Pancreas (tissue), 10 donors: ENCODE data around the gene GCNT2. TPM values are rescaled to one million over a fixed set of nuclear protein-coding genes. Genes with fewer than 3 reads are reported as not detected.
"Not testable (repeated sequence)": the region's sequence is repeated elsewhere in the genome, so short reads cannot be mapped to it uniquely, and the experiment has no call there.

Experiments
- ATAC-seq, 4 donors: fragments of 200-7000 bp; cut with Tn5 transposase; one replicate each; pipeline versions ENCODE4 v1.8.0 to v1.9.1; 2020; ENCODE audit warnings: mild to moderate bottlenecking in 4 of 4, moderate library complexity in 4 of 4
- DNase-seq, 6 donors: peaks; one replicate each; pipeline ENCODE4 v3.0.0-alpha.2; 2020
- FAIRE-seq: peaks from 2 replicates; lab custom pipeline; 2012; peaks lifted over from hg19 to GRCh38; lab: Jason Lieb, UNC
- H3K27ac ChIP-seq, 4 donors: fragments of 200-600 bp; sonication (generic); 1 replicate in 3 of 4; 2 replicates in 1 of 4; pipeline versions ENCODE4 v1.5.0 to v1.8.0; 2020
- H3K27me3 ChIP-seq, 4 donors: fragments of 200-600 bp; one replicate each; pipeline ENCODE4 v1.8.0; 2021
- H3K36me3 ChIP-seq, 3 donors: fragments of 200-600 bp; sonication (generic) in 1 of 3; one replicate each; pipeline versions ENCODE4 v1.5.0 to v1.8.0; 2020 to 2021
- H3K4me1 ChIP-seq, 3 donors: fragments of 200-600 bp; one replicate each; pipeline ENCODE4 v1.8.0; 2021
- H3K4me3 ChIP-seq, 4 donors: fragments of 200-600 bp; sonication (generic) in 2 of 4; one replicate each; pipeline versions ENCODE4 v1.5.0 to v1.8.0; 2020 to 2021
- H3K9me3 ChIP-seq, 4 donors: fragments of 200-600 bp; one replicate each; pipeline ENCODE4 v1.8.0; 2021
- CTCF ChIP-seq, 4 donors: fragments of 200-600 bp; sonication (generic) in 3 of 4; IDR thresholded peaks; one replicate each; pipeline versions ENCODE4 v1.5.0 to v1.8.0; 2021; ENCODE audit warnings: antibody characterized with exemption in 4 of 4
- WGBS, 2 donors: extraction: QIAGEN DNeasy Blood & Tissue Kit; methylation state at CpG; one replicate each; pipeline ENCODE4 v1.1.7; 2013; 5-methylcytosine and 5-hydroxymethylcytosine counted together
- intact Hi-C, 3 donors: fragments of 100-400 bp; cut with DNase I; formaldehyde crosslinking; loops; one replicate each; pipeline versions ENCODE4 v1.11.1 to v1.14.2; 2022
- polyA plus RNA-seq, 2 donors: library from polyadenylated mRNA; stranded (reverse); fragments of 200-250 nt; gene quantifications; one replicate each; pipeline ENCODE4 v1.2.3, GENCODE V29; 2013
- total RNA-seq, 6 donors: library from RNA; stranded (reverse); fragmentation: NEBNext Ultra II Directional in 4 of 6; extraction: Animal tissue kit (Norgen Biotek cat#: 25700) in 4 of 6; gene quantifications; one replicate each; pipeline versions ENCODE4 v1.2.1 to v1.2.4, GENCODE V29; 2021 to 2023
- donor health status: healthy with polysubstance abuse.
- donor health status: DM: no; HTN: no; CAD: no; lungs with moderate emphysema.
- donor health status: DM: no; HTN: no; CAD: no.
- donor health status: control.
- donor health status: control.
- donor health status: Bipolar disorder and iron deficiency.
- donor health status: DM: yes; HTN: yes; CAD: no.
- donor health status: DM: no; HTN: no; CAD: no.
- donor health status: DM: no; HTN: no; CAD: no.
- donor health status: DM: yes; HTN: yes; CAD: no.

Gene GCNT2
- total and polyA plus RNA-seq, 8 donors = 0.91 to 8.3 (median 2.2) TPM

GRCh38 chr6:10522929-10523573, 1.9 kb downstream of the GCNT2 start:
- FAIRE-seq = no peak
- 88% methylated on average over 21 of the region's 21 CpGs for WGBS, 2 donors
- Histone ChIP-seq H3K9me3 (no peaks in the 10 kb centered on the region), H3K27ac (no peak overlapping the region), H3K27me3 (no peaks in the 10 kb centered on the region), H3K36me3 (no peaks in the 10 kb centered on the region), H3K4me3 (no peak overlapping the region), H3K4me1 (peaks cover 0 to 9% (median 0%) of the 10 kb centered on the region in 3 donors)
- no peak for TF ChIP-seq CTCF (IDR thresholded peaks at IDR 0.05)
- no peak for ATAC-seq
- DNase-seq = no peak
- intact Hi-C loops = no loop called here

GRCh38 chr6:10526156-10526555, 5.0 kb downstream of the GCNT2 start:
- no peak for TF ChIP-seq CTCF (IDR thresholded peaks at IDR 0.05)
- Histone ChIP-seq H3K36me3 (no peaks in the 10 kb centered on the region), H3K27me3 (no peaks in the 10 kb centered on the region), H3K27ac (no peak overlapping the region), H3K4me3 (no peak overlapping the region), H3K9me3 (no peaks in the 10 kb centered on the region), H3K4me1 (peaks cover 0 to 4% (median 0%) of the 10 kb centered on the region in 3 donors)
- FAIRE-seq = no peak
- DNase-seq = no peak
- no peak for ATAC-seq
- intact Hi-C loops = no loop called here
- 77 to 87% methylated on average over 6 of the region's 6 CpGs for WGBS, 2 donors

GRCh38 chr6:10528158-10528981, 7.2 kb downstream of the GCNT2 start:
- WGBS, 2 donors = 4 to 8% methylated on average over 11 of the region's 11 CpGs
- Histone ChIP-seq H3K27ac (peak overlapping the region; percentile 24 to 88 (median 70)), H3K4me3 (peak overlapping the region; percentile 16 to 50 (median 33)), H3K27me3 (no peaks in the 10 kb centered on the region), H3K9me3 (no peaks in the 10 kb centered on the region), H3K4me1 (peaks cover 0 to 4% (median 0%) of the 10 kb centered on the region in 3 donors), H3K36me3 (no peaks in the 10 kb centered on the region)
- intact Hi-C loops = no loop called here
- no peak for TF ChIP-seq CTCF (IDR thresholded peaks at IDR 0.05)
- no peak for FAIRE-seq
- peak in 3 of 6 donors; percentile 34 to 49 (median 46) for DNase-seq
- ATAC-seq = peak; percentile 85 to 93 (median 90)

GRCh38 chr6:10529231-10529801, 8.2 kb downstream of the GCNT2 start:
- Histone ChIP-seq H3K9me3 (no peaks in the 10 kb centered on the region), H3K36me3 (no peaks in the 10 kb centered on the region), H3K4me1 (peaks cover 0 to 4% (median 0%) of the 10 kb centered on the region in 3 donors), H3K27ac (peak overlapping the region; percentile 24 to 88 (median 70)), H3K27me3 (no peaks in the 10 kb centered on the region), H3K4me3 (peak overlapping the region; percentile 16 to 50 (median 33))
- DNase-seq = peak in 3 of 6 donors; percentile 11 to 58 (median 35)
- WGBS, 2 donors = 29 to 40% methylated on average over 16 of the region's 16 CpGs
- intact Hi-C loops = no loop called here
- no peak for TF ChIP-seq CTCF (IDR thresholded peaks at IDR 0.05)
- FAIRE-seq = no peak
- peak; percentile 59 to 73 (median 71) for ATAC-seq

- FAIRE-seq, DNase-seq, intact Hi-C loops, H3K9me3 ChIP-seq, H3K27me3 ChIP-seq, H3K4me1 ChIP-seq, H3K36me3 ChIP-seq: not testable (repeated sequence)
- 52 to 60% methylated on average over 13 of the region's 13 CpGs for WGBS, 2 donors
- Histone ChIP-seq H3K4me3 (peak overlapping the region; percentile 16 to 50 (median 33)), H3K27ac (peak overlapping the region in 3 of 4 donors; percentile 57 to 88 (median 83))
- ATAC-seq = peak in 2 of 4 donors; percentile 17 to 19
Observed at GRCh38 chr6:10529828-10530374, 8.8 kb downstream of the GCNT2 start.
